HG02588 (cell line): Measurements from ENCODE around the gene JPT1.
"Not testable (repeated sequence)": the region's sequence is repeated elsewhere in the genome, so short reads cannot be mapped to it uniquely, and the experiment has no call there.

Experiments
- ATAC-seq: cut with Tn5 transposase; IDR thresholded peaks from one replicate; pipeline ENCODE4 v1.9.1; 2021; ENCODE audit warnings: mild to moderate bottlenecking, moderate library complexity; ENCODE audit not compliant: unreplicated experiment

The JPT1 gene

DNA sequence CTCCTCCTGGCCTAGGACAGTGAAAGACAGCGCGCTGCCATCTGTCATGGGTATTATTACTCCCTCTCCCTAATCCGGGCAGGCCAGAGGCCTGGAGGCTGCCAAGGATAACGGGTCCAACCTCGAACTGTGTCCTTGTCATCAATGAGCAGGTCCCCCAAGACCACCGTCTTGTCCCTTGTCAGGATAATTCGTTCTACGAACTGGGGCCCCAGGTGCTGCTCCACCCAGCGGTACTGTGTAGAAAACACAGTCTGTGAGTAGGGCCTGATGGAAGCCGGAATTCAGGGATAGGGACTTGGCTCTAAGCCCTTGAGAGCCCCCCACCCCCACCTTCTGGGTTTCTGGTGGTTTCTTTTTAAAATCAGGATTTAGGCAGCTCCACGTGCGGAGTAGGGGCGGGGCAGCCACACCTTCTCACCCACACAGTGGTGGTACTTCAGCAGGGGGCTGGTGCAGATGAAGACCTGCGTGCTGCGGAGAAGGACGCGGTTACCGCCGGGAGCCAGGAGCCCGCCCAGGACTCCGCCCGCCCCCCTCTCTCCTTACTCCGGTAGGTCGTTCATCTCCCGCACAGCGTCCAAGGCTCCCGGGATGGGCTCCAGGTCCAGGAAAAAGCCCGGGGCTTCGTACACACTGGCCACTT, 23.6 kb downstream of the JPT1 start:
- peak; percentile 12 for ATAC-seq

- no peak for ATAC-seq
Observed at GRCh38 chr17:75130059-75130631, 24.2 kb downstream of the JPT1 start.

DNA sequence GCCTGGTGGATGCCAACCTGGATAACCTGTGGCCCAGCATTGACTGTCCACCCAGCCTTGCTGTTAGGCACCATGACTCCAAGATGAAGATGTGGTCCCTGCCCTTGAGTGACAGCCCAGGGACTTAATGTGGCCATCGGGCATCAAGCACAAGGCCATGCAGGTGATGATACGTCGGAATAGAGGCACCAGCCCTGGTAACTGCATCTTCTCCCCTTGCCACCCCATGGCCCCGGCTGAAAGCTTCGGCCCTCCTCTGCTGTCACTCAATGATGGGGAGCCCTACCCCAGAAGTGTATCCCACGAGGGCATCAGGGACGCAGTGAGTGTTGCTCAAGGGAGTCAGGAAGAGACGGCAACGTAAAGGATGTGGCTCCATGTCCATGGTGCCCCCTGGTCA, 24.7 kb downstream of the JPT1 start:
- ATAC-seq: no peak

GRCh38 chr17:75128694-75129505, 25.4 kb downstream of the JPT1 start:
- no peak for ATAC-seq

DNA sequence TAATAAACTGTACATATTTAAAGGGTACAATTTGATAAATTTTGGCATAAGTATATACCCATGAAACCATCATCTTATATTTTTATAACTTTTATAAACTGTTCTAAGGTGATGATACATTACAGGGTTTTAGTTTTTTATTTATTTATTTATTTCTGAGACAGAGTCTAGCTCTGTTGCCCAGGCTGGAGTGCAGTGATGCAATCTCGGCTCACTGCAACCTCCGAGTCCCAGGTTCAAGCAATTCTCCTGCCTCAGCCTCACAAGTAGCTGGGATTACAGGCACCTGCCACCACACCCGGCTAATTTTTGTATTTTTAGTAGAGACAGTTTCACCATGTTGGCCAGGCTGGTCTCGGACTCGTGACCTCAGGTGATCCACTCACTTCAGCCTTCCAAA, 26.4 kb downstream of the JPT1 start:
- not testable (repeated sequence) for ATAC-seq

- no peak for ATAC-seq
Observed at GRCh38 chr17:75126954-75127353, 27.4 kb downstream of the JPT1 start.

- ATAC-seq: no peak
Observed at GRCh38 chr17:75125984-75126383, 28.3 kb downstream of the JPT1 start.

GRCh38 chr17:75124819-75125162, 29.5 kb downstream of the JPT1 start:
- no peak for ATAC-seq

DNA sequence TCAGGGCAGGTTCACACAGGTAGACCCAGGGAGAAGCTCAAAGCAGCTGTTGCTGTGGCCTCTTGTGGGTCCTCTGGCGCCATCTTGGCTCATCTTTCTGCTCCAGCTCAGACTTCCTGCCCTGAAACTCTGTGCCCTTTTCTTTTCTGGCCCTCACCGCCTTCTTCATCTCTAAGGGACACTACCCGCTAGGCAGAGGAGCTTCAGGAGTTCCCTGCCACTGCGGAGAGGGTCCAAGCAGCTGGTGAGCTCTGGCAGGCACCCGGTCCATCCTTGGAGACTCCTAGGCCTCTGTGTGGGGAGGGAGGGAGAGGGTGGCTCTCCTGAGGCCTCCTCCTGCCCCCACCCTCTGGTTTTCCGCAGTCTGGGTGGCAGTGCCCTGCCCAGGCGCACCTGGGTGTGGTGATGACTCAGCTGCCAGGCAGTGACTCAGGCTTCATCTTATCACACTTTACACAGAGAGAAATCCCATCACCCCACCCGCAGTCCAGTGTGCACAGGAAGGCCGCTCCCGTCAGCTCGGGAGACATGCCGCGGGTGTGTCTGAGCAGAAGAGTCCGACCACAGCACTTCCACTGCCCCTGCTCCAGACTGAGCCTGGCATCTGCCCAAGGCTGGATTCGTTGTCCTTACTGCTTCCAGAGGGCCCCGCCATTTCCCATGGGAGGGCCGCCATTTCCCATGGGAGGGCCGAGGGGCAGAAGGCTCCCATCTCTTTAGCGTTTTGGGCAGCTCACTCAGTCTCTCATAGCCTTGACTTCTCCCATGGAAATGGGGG, 30.1 kb downstream of the JPT1 start:
- ATAC-seq: no peak

DNA sequence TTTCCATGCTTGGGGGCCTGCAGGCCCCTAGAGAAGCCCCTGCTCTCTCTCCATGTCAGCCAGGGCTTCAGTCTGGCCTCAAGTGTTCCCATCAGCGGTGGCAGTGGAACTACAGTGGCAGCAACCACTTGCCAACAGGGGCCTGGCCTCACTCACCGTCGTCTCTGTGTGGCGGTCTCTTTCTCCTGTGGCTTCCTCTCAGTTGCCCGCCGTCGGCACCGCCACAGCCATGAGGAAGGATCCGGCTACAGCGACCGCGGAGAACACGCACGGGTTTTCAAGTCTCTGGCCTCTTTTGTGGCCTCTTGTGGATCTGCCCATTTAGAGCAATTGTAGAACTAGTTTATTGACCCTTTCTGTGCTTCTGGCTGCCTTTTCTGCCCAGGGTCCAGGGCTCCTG, 36.0 kb downstream of the JPT1 start:
- ATAC-seq: no peak

DNA sequence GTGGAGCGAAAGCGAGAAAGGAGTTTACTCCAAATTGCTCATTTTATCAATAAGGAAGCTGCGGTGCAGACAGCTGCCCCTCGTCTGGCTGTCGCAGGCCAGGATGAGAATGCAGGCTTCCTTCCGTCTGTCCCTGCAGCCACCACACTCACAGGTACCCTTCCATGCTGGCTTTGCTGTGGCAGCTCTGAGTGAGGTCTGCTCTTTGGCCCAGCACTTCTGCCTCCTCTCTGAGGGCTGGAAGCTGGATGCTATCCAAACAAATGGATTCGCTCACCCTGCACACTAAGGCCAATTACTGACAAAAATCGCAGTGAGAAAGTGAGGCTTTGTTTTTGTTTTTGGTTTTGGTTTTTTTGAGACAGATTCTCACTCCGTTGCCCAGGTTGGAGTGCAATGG, 37.6 kb downstream of the JPT1 start:
- ATAC-seq: no peak

- no peak for ATAC-seq
Observed at GRCh38 chr17:75115555-75115954, 38.8 kb downstream of the JPT1 start.

- no peak for ATAC-seq
Observed at GRCh38 chr17:75114552-75115314, 39.6 kb downstream of the JPT1 start.

DNA sequence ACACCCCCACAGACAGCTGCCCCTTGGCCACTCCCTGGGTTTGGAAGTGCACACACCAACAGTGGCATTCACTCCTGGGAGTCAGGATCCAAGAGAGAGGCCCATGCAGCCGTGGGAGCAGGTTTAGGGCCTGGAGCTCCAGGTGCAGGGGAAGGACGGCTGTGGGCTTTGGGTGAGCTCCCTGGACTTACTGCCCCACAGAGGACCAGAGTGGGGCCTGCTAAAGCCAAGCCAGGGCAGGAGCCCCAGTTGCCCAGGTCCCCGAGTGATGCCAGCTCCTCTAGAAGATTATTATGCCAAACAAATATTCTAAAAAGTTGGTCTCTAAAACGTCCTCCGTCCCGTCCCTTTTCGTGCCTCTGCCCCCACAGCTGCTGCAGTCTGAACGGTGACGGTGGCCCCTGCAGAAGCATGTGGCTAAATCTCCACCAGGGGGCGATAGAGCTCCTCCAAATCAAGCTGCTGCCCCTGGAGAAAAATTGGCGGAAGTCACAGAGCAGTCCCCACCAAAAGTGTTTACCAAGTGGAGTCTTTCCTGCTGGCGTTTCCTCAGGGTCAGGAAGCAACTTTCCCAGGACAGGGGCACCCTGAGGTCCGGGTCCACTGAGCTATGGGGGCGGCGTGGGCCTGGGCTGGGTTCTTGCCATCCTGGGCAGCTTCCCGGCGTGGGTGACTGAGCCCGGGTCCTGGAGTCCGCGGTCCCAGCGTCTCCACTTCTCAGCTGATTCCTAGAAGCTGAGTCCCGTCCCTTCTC, 40.3 kb downstream of the JPT1 start:
- no peak for ATAC-seq

DNA sequence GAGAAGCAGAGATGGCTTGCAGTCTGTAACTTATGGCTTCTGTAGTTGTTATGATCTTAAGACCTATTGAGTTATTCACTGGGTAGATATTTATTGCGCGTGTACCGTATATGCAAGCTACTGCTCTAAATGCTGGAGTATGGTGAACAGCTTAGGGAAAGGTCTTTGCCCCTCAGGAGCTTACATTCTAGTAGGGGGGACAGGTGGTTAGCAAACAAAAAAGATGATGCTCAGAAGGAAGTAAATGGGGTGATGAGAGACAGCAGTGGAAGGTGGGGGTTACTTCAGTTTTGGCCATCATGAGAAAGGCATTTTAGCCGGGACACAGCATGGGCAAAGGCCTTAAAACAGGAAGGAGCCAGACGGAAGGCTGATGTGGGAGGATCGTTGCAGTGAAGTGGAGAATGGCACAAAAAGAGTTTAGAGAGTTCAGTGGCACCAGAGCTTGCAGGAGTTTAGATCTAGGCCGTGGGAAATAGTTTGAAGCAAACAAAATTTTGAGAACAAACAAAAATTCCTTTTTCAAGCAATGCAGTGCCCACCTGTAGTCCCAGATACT, 42.5 kb downstream of the JPT1 start:
- no peak for ATAC-seq

- no peak for ATAC-seq
Observed at GRCh38 chr17:75110234-75110937, 43.9 kb downstream of the JPT1 start.

DNA sequence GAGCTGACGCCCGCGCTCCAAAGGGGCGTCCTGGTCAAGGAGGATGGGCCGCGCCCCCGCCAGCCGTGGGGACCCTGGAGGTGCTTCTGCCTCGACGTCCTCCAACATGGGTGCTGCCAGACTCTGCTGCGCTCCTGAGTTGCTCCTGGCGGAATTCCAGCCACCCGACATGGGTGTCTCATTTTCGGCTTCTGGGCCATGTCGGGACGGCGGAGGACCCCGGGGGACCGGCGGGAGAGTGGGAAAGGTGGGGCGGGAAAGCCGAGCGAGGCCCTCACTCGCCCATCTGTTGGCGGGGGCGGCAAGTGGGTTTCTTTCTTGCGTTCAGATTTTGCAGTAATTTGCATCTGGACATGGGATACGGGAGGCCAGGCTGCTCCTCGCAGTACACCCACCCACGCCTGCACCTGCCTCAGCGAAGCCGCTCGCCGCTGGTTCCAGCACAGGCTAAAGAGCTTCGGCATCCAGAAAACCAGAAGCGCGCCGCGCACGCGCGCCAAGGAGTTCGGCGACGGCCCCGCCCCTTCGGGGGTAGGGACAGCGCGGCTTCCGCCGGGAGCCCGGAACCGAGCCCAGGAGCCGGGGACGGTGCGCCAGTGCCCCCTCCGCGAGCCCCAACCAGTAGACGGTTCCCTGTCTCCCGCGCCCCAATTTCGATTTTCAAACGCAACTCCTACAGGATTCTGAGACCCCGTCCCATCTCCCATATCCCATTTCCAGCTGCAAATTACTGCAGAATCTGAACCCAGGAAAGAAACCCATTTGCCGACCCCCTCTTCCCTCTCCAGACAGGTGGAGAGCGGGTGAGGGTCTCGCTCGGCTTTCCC, 44.7 kb downstream of the JPT1 start, which contains the start of gene ARMC7:
ARMC7 (plus strand) TSS at position 563 of the 827 bp plus-strand sequence. CDS start 320 bp downstream, outside the sequence.
- peak; percentile 77 for ATAC-seq

GRCh38 chr17:75109046-75109406, 45.3 kb downstream of the JPT1 start:
- ATAC-seq: no peak
